DOHH2 (cell line): Measurements from ENCODE around the gene COMT.

Experiments used
- H3F3A ChIP-seq: fragments of 200-600 bp; sonication (generic), shearing (Covaris generic); 2 replicates; pipeline ENCODE4 v1.6.0; 2016; ENCODE audit warnings: antibody characterized with exemption, mild to moderate bottlenecking; ENCODE audit not compliant: control insufficient read depth, insufficient read depth
- H3K27ac ChIP-seq: fragments of 200-600 bp; sonication (generic); 2 replicates; pipeline ENCODE4 v1.5.1; 2014; ENCODE audit warnings: low read depth, mild to moderate bottlenecking, low read length, moderate library complexity
- H3K27me3 ChIP-seq: fragments of 200-600 bp; sonication (generic); 2 replicates; pipeline ENCODE4 v1.6.1; 2014; ENCODE audit warnings: mild to moderate bottlenecking, low read length, mixed read lengths; ENCODE audit not compliant: control insufficient read depth
- H3K36me3 ChIP-seq: fragments of 200-600 bp; sonication (generic); 2 replicates; pipeline ENCODE4 v1.6.1; 2014; ENCODE audit warnings: mild to moderate bottlenecking, low read length, moderate library complexity, mixed read lengths; ENCODE audit not compliant: control insufficient read depth
- H3K4me1 ChIP-seq: fragments of 200-600 bp; sonication (generic); 2 replicates; pipeline ENCODE4 v1.6.1; 2014; ENCODE audit warnings: mild to moderate bottlenecking, low read length, mixed read lengths; ENCODE audit not compliant: control insufficient read depth
- H3K4me2 ChIP-seq: fragments of 200-600 bp; sonication (generic); 2 replicates; pipeline ENCODE4 v1.6.0; 2014; ENCODE audit warnings: mild to moderate bottlenecking, low read length, moderate library complexity
- H3K4me3 ChIP-seq: fragments of 200-600 bp; sonication (generic); 2 replicates; pipeline ENCODE4 v1.5.1; 2014; ENCODE audit warnings: mild to moderate bottlenecking, low read length, mixed read lengths
- H3K79me2 ChIP-seq: fragments of 200-600 bp; sonication (generic); 2 replicates; pipeline ENCODE4 v1.6.1; 2014; ENCODE audit warnings: mild to moderate bottlenecking, low read length, mixed read lengths; ENCODE audit not compliant: control insufficient read depth
- H3K9me2 ChIP-seq: fragments of 200-600 bp; sonication (generic); replicated peaks from 2 replicates; pipeline ENCODE4 v1.6.1; 2014; ENCODE audit warnings: mild to moderate bottlenecking, low read length, mixed read lengths; ENCODE audit not compliant: control insufficient read depth
- H3K9me3 ChIP-seq: fragments of 200-600 bp; sonication (generic); 2 replicates; pipeline ENCODE4 v1.6.1; 2014; ENCODE audit warnings: antibody characterized with exemption, low read length, mixed read lengths; ENCODE audit not compliant: control insufficient read depth, insufficient read depth
- H4K20me1 ChIP-seq: fragments of 200-600 bp; sonication (generic); 2 replicates; pipeline ENCODE4 v1.6.0; 2014; ENCODE audit warnings: low read depth, mild to moderate bottlenecking, antibody characterized with exemption, low read length, moderate library complexity; ENCODE audit not compliant: control insufficient read depth, insufficient read depth
- EZH2phosphoT487 ChIP-seq: fragments of 200-600 bp; sonication (generic); IDR thresholded peaks from 2 replicates; pipeline ENCODE4 v1.6.1; 2017; ENCODE audit warnings: borderline replicate concordance, mild to moderate bottlenecking, antibody characterized with exemption, low read length, moderate library complexity, mixed read lengths
- TF ChIP-seq, protein P1 (sequence below): fragments of 200-600 bp; sonication (generic); IDR thresholded peaks from one replicate; pipeline ENCODE4 v1.5.1; 2014; ENCODE audit warnings: antibody characterized with exemption, mild to moderate bottlenecking, low read depth, low read length; ENCODE audit not compliant: poor library complexity, severe bottlenecking

Gene COMT

DNA sequence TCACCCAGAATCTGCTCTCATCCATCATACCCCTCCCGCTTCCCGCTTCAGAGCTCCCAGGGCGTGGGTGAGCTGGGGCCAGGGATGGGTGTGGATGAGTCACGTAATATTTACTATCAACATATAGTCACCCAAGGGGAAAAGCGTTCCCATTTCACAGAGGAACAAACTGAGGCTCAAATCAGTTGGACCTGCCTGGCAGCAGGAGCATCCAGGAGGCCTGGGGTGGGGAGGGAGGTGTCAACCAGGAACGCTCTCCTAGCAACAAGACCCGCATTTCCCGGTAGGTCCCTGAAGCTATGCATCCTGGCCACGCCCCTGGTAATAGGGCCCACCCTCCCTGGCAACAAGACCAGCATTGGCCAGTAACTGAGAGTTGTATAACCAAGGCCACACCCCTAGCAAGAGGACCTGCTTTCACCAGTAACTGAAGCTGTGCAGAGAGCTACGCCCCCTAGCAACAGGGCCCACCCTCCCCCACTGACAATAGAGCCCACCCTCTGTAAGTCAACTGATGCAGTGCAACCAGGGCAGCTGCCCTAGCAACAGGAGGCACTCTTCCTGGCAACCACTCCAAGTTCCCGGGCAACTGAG is 32.8 kb downstream of the COMT start:
- H3K4me2 ChIP-seq, result peak overlapping the region; percentile 21; the same call in 1 of the 2 replicates
- no peak overlapping the region for H3K27ac ChIP-seq
- H3K4me1 ChIP-seq, result peaks cover 16% of the 10 kb centered on the region
- no peaks in the 10 kb centered on the region for H3K36me3 ChIP-seq
- no peaks in the 10 kb centered on the region for H4K20me1 ChIP-seq
- H3K9me2 ChIP-seq, result no peaks in the 10 kb centered on the region
- no peaks in the 10 kb centered on the region for H3K79me2 ChIP-seq
- no peaks in the 10 kb centered on the region for H3K27me3 ChIP-seq
- no peak overlapping the region for H3K4me3 ChIP-seq
- no peaks in the 10 kb centered on the region for H3F3A ChIP-seq
- no peaks in the 10 kb centered on the region for H3K9me3 ChIP-seq
- TF ChIP-seq, protein P1, sequence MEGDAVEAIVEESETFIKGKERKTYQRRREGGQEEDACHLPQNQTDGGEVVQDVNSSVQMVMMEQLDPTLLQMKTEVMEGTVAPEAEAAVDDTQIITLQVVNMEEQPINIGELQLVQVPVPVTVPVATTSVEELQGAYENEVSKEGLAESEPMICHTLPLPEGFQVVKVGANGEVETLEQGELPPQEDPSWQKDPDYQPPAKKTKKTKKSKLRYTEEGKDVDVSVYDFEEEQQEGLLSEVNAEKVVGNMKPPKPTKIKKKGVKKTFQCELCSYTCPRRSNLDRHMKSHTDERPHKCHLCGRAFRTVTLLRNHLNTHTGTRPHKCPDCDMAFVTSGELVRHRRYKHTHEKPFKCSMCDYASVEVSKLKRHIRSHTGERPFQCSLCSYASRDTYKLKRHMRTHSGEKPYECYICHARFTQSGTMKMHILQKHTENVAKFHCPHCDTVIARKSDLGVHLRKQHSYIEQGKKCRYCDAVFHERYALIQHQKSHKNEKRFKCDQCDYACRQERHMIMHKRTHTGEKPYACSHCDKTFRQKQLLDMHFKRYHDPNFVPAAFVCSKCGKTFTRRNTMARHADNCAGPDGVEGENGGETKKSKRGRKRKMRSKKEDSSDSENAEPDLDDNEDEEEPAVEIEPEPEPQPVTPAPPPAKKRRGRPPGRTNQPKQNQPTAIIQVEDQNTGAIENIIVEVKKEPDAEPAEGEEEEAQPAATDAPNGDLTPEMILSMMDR, result peak; percentile 28
- no peak for TF ChIP-seq EZH2phosphoT487

DNA sequence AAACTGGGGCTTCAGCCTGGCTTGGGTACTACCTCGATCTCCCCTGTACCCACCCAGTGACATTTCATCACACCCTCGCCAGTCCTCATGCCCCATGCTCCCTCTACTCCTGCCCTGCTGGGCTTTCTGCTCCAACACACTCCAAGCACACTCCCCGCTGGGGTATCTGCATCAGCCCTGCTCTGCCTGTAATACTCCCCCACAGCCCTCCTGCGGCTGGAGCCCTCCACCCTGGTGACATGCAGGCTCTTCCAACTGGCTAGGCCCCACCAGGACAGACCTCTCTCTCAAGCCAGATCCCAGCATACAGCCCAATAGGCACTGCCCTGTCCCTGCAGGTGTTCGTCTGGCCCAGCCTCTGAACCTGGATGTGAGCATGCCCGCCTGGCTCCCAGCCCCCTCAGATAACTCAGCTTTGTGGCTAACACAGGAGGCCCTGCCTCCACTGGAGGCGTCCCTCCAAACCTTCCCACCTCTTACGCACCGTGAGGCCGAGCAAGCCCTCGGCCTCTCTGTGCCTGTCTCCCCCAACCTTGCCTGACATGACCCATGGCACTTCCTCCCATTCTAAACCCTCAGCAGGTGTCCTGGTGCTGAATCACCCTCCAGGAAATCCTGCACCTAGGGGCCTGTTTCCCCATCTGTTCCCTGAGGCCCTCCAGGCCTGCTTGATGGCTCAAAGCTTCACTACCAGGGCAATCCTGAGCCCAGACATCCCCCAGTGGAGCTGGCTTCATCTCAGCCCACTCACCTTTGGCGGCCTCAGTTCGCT is 33.5 kb downstream of the COMT start:
- H3K4me2 ChIP-seq, result peak overlapping the region; percentile 21; the same call in 1 of the 2 replicates
- no peaks in the 10 kb centered on the region for H3K36me3 ChIP-seq
- TF ChIP-seq, protein P1, result no peak
- no peak for TF ChIP-seq EZH2phosphoT487
- H3K79me2 ChIP-seq, result no peaks in the 10 kb centered on the region
- H3K27ac ChIP-seq, result no peak overlapping the region
- no peak overlapping the region for H3K4me3 ChIP-seq
- no peaks in the 10 kb centered on the region for H3K9me3 ChIP-seq
- peaks cover 16% of the 10 kb centered on the region for H3K4me1 ChIP-seq
- no peaks in the 10 kb centered on the region for H3K27me3 ChIP-seq
- H3F3A ChIP-seq, result no peaks in the 10 kb centered on the region
- H4K20me1 ChIP-seq, result no peaks in the 10 kb centered on the region
- no peaks in the 10 kb centered on the region for H3K9me2 ChIP-seq

GRCh38 chr22:19975707-19976035 is 34.1 kb downstream of the COMT start:
- H3K9me2 ChIP-seq, result no peaks in the 10 kb centered on the region
- TF ChIP-seq, protein P1, result no peak
- no peak for TF ChIP-seq EZH2phosphoT487
- H3K27me3 ChIP-seq, result no peaks in the 10 kb centered on the region
- H3K9me3 ChIP-seq, result no peaks in the 10 kb centered on the region
- no peak overlapping the region for H3K27ac ChIP-seq
- H3K4me2 ChIP-seq, result no peak overlapping the region
- H3K79me2 ChIP-seq, result no peaks in the 10 kb centered on the region
- no peak overlapping the region for H3K4me3 ChIP-seq
- H3K36me3 ChIP-seq, result no peaks in the 10 kb centered on the region
- H3F3A ChIP-seq, result no peaks in the 10 kb centered on the region
- H4K20me1 ChIP-seq, result no peaks in the 10 kb centered on the region
- peaks cover 16% of the 10 kb centered on the region for H3K4me1 ChIP-seq
